Left forelimb (tissue), 1 donor: ENCODE measurements around the gene PAQR4.

Experiments used
- DNase-seq: peaks from one replicate; pipeline ENCODE4 v3.0.0-alpha.2; 2018; ENCODE audit warnings: low spot score

The PAQR4 gene

GRCh38 chr16:2966043-2966807 is 2.9 kb upstream of the PAQR4 start:
- no peak for DNase-seq

GRCh38 chr16:2966808-2967191 is 2.3 kb upstream of the PAQR4 start:
- DNase-seq = no peak

GRCh38 chr16:2967211-2967631 is 1.9 kb upstream of the PAQR4 start:
- DNase-seq = no peak

GRCh38 chr16:2967721-2968161 is 1.4 kb upstream of the PAQR4 start:
- no peak for DNase-seq

GRCh38 chr16:2968368-2968737 is 795 bp upstream of the PAQR4 start:
- no peak for DNase-seq

- no peak for DNase-seq
These were observed 685 bp downstream of the PAQR4 start for GRCh38 chr16:2969545-2970521.

- DNase-seq = no peak
These were observed 1.4 kb downstream of the PAQR4 start for GRCh38 chr16:2970563-2970962.

- DNase-seq = no peak
These were observed 2.2 kb downstream of the PAQR4 start for GRCh38 chr16:2971134-2971984.

- no peak for DNase-seq
These were observed 3.0 kb downstream of the PAQR4 start for GRCh38 chr16:2971985-2972784.

- no peak for DNase-seq
These were observed 3.9 kb downstream of the PAQR4 start for GRCh38 chr16:2973093-2973492.

- DNase-seq = no peak
These were observed 4.6 kb downstream of the PAQR4 start for GRCh38 chr16:2973605-2974318.

- no peak for DNase-seq
These were observed 5.3 kb downstream of the PAQR4 start for GRCh38 chr16:2974319-2975056.

GRCh38 chr16:2975161-2975795 is 6.1 kb downstream of the PAQR4 start:
- no peak for DNase-seq

- no peak for DNase-seq
These were observed 7.1 kb downstream of the PAQR4 start for GRCh38 chr16:2976201-2976600.

GRCh38 chr16:2976673-2977072 is 7.5 kb downstream of the PAQR4 start:
- no peak for DNase-seq

- no peak for DNase-seq
These were observed 8.3 kb downstream of the PAQR4 start for GRCh38 chr16:2977440-2977839.

GRCh38 chr16:2979669-2980226 is 10.6 kb downstream of the PAQR4 start:
- no peak for DNase-seq

- DNase-seq = peak; percentile 95
These were observed 11.4 kb downstream of the PAQR4 start, which contains the start of gene PKMYT1 for GRCh38 chr16:2980227-2981176. TSS of gene PKMYT1 (minus strand) at chr16:2980446. CDS start at chr16:2979657, 789 bp downstream.
